ENCODE data around the gene SLC25A41. TPM values are rescaled to one million over a fixed set of nuclear protein-coding genes. Genes with fewer than 3 reads are reported as not detected.
"Not testable (repeated sequence)": the region's sequence is repeated elsewhere in the genome, so short reads cannot be mapped to it uniquely, and the experiment has no call there.

Gene SLC25A41
- total RNA-seq, 1 donor from 2014 or later = 0.10 TPM

GRCh38 chr19:6412061-6412446, 21.5 kb downstream of the SLC25A41 start:
- DNase-seq (ENCODE audit: low read depth) = no peak

DNA sequence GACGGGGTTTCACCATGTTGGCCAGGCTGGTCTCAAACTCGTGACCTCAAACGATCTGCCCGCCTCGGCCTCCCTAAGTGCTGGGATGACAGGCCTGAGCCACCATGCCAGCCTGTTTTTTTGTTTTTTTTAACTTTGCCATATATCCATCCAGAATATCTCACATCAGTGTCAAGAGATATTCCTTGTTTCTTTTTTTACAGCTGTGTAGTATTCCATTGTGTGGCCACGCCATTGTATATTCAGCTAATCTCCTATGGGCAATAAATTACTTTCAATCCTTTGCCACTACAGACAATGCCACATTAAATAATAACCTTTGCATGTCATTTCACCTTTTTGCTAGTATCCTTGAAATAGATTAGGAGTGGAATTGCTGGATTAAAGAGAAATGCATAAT, 24.2 kb downstream of the SLC25A41 start:
- no peak for DNase-seq (ENCODE audit: low read depth)

- no peak for DNase-seq (ENCODE audit: low read depth)
Observed at GRCh38 chr19:6406401-6406800, 27.2 kb downstream of the SLC25A41 start.

DNA sequence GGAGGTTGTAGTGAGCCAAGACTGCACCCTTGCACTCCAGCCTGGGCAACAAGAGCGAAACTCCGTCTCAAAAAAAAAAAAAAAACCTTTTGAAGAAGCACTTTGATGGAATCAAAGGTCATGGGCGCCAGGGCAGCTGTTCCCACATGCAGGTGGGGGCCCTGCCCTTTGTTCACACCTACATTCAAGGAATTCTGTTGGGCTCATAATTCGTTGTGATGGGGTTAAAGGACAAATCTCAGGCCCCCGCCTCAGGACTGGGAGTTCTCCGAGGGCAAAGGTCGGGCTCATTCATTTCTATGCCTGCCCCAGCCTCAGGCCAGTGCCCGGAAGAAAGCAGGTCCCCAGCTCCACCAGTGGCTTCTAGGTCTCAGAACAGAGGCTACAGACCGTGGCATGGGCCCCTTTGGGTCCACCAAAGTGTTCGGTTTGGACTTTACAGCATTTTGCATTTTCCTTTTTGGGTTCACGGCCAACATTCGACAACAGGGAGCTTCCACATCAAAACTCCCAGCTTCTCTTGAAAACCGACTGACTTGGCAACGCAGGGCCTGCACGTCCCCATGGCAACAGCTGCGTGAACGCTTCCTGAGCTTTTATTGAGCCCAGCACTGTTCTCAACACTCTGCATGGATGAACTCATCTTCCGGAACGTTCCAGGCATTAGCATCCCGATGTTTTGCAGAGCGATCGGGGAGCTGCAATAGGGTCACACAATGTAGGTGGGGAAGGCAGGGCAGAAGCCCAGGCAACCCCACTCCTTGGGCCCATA, 30.5 kb downstream of the SLC25A41 start:
- peak; percentile 47 for DNase-seq (ENCODE audit: low read depth)

DNA sequence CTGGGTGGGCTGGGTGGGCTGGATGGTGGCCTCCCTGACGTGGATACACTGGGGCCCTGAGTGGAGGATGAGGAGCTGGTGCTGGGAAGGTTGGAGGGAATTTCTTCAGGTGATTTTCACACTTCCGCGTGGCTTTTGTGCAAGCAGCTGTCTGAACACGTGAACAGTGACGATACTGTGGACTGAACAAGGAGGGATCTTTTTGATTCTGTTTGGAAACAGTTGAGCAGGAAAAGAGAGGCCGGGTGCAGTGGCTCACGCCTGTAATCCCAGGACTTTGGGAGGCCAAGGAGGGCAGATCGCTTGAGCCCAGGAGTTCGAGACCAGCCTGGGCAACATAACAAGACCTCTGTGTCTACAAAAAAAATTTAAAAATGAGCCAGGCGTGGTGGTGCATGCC, 31.5 kb downstream of the SLC25A41 start:
- no peak for DNase-seq (ENCODE audit: low read depth)

DNA sequence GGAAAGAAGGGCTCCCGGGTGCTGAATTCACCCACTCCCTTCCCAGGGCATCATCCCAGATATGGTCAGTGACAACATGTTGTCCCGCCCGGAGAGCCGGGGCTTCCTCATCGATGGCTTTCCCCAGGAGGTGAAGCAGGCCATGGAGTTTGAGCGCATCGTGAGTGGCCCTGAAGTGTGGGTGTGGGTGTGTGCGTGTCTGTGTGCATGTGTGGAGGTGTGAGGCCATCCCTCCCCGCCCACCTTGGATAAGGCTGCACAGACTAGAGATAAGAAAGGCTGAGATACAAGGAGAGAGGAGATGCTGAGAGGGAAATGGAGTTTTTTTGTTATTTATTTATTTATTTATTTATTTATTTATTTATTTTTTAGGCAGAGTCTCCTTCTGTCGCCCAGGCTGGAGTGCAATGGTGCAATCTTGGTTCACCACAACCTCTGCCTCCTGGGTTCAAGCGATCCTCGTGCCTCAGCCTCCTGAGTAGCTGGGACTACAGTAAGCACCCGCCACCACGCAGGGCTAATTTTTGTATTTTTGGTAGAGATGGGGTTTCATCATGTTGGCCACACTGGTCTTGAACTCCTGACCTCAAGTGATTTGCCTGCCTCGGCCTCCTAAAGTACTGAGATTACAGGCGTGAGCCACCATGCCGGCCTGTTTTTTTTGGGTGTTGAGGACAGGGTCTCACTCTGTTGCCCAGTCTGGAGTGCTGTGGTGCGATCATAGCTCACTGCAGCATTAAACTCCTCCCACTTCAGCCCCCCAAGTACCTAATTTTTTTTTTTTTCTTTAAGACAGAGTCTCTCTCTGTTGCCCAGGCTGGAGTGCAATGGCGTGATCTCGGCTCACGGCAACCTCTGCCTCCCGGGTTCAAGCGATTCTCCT, 33.3 kb downstream of the SLC25A41 start:
- DNase-seq (ENCODE audit: low read depth) = not testable (repeated sequence)

DNA sequence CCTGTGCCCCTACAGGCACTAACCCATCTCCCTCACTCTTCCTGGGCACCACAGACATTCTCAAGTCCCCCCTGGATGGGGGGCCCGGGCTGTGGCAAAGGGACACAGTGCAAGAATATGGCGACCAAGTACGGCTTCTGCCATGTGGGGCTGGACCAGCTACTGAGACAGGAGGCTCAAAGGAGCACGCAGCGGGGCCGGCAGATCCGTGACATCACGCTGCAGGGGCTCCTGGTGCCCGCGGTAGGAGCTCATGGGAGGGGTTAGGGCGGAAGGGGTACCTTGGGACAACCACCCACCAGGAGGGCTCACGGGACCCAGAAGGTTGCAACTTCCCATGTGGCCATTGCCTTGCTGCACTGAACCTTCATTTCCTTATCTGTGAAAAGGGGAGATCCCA, 37.3 kb downstream of the SLC25A41 start:
- no peak for DNase-seq (ENCODE audit: low read depth)

GRCh38 chr19:6394831-6395230, 38.7 kb downstream of the SLC25A41 start:
- no peak for DNase-seq (ENCODE audit: low read depth)

- no peak for DNase-seq (ENCODE audit: low read depth)
Observed at GRCh38 chr19:6393983-6394412, 39.6 kb downstream of the SLC25A41 start.

GRCh38 chr19:6393074-6393982, 40.2 kb downstream of the SLC25A41 start, which contains the start of gene GTF2F1:
Gene GTF2F1 (minus strand): TSS chr19:6393164. CDS start chr19:6392995, 169 bp downstream.
- peak; percentile 85 for DNase-seq (ENCODE audit: low read depth)

DNA sequence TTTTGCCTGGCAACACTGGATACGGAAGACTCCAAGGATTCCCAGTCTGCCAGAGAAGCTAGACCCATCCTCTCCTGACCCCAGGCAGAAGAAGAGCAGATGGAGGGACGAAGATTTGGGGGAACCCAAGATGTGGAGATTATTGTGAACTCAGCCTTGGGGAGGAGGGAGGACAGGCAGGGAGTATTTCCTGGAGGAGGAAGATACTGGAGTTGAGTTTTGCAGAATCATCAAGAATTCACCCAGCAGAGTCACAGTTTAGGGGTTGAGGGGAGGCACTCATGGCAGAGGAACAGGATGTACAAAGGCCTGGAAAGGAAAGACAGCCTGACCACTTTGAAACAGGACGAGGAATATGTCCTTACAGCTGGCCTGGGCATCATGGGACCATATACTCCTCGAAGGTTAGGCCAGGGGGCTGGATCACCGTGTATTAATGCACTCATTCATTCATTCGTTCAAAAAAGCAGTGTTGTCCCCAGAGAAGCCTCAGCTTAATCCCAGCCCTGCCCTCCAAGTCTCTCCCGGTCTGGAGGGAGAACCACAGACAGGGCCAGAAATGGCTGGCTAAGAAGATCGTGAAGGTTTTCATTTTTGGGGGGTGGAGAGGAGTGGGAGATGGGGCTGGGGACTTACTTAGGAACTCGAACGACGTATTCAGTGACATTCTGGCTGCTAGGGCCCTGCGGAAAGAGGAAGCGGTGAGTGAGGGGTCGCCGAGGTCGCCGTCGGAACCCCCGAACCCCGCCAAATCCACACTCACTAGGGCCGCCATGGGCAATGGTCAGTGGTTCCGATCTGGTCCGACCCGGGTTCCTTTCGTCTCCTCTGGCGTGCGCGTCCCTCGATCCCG, 41.1 kb downstream of the SLC25A41 start:
- no peak for DNase-seq (ENCODE audit: low read depth)

GRCh38 chr19:6387372-6387771, 46.2 kb downstream of the SLC25A41 start:
- no peak for DNase-seq (ENCODE audit: low read depth)

DNA sequence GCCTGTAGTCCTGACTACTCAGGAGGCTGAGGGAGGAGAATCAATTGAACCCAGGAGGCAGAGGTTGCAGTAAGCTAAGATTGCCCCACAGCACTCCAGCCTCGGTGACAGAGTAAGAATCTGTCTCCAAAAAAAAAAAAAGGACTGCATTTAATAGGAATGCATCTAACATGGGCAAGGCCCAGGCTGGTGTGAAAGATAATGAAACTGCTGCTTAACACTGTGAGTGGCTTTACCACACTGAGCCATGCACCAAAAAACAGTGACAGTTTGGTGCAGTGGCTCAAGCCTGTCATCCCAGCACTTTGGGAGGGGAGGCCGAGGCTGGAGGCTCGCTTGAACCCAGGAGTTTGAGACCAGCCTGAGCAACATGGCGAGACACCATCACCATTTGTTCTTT, 49.2 kb downstream of the SLC25A41 start:
- DNase-seq (ENCODE audit: low read depth) = no peak

DNA sequence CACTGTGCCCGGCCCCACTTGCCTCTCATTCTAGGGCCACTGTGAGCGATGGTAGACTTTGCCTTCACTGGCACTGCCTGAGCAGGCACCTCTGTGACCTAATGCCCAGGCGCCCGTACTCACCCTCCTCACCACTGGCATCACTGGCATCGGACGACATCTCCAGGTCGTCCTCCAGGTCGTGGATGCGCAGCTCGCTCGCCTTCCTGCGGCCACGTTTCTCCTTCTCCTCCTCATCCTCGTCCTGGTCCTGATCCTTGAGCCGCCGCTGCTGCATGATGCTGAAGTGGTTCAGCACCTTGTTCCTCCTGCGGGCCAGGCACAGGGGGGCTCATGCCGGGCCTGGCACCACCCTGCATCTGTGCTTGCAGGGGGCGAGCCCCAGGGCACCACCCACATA, 50.4 kb downstream of the SLC25A41 start:
- no peak for DNase-seq (ENCODE audit: low read depth)

- DNase-seq (ENCODE audit: low read depth) = no peak
Observed at GRCh38 chr19:6381030-6381750, 52.4 kb downstream of the SLC25A41 start.

DNA sequence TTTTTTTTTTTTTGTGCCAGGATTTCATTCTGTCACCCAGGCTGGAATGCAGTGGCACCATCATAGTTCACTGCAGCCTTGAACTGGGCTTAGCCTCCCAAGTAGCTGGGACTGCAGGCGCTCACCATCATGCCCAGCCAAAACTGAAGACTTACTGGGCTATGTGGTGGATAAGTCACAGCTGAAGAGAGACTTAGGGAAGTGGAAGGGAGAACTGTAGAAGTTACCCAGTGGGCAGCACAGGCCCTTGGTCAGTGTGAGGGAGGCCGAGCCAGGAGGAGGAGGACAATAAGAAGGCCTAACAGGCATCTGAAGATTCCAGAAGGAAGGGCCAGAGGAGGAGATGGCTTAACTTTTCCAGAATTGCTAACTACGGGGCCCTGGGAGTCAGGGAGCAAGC, 53.8 kb downstream of the SLC25A41 start:
- no peak for DNase-seq (ENCODE audit: low read depth)

DNA sequence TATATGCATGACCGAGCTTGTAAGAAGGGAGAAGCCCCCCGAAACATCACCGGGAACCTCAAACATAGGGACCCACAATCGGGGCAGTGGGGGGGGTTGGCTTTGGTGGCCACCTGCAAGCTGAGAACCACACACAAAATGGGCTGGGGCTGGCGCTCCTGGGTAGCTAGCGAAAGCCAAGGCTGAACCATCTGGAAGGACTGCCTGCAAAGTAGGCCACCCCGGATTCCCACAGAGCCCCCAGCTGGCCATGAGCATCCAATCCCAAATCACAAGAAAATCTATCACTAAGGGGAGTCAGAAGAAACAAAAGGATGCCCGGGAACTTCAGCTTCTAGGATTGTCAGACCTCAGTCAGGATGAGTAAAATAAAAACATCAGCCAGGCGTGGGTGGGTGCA, 55.1 kb downstream of the SLC25A41 start:
- no peak for DNase-seq (ENCODE audit: low read depth)

DNA sequence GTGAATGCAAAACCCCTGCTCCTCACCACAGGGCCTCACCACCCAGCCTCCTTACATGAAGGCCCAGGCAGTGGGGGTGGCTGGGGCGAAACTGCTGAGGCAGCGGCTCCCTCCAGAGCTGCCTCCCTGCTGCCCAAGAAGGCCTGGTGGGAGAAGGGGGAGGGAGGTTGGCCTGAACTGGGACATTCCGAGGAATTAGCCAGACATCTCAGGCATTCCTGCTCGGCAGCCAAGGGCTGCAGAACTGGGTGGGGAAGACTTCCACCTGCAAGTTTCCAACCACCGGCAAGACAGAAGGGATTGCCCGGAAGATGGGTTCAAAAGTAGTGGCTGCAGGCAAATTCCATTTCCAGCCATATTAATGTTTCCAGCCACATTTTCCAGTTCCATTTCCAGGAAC, 55.5 kb downstream of the SLC25A41 start:
- DNase-seq (ENCODE audit: low read depth) = peak; percentile 65

DNA sequence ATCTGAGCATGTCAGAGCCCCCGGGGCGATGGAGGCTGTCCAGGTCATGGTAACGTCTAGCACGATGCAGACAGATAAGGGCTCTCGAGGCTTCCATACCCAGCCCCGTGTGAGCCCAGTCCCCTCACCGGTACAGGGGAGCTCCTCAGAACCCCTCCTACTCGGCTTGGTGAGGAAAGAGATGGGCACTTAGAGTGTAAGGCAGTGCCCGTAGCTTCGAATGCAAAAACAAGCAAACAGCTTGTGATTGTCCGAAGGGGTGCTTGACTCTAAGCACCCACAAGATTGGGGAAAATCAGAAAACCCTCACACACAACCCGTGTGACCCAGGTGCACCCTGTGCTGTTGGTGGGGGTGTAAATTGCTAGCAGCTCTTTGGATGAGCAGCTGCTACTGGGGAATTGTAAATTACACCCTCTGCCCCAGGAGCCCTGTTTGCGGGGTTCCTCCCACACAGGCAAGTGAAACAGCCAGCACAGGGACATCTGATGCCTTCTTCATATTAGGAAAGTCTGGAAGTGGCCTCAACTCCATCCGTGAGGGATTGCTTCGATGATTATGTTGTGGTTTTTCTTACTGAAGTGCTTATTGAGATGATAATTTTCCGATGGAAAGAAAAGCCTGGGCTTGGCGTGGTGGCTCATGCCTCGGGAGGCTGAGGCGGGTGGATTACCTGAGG, 56.9 kb downstream of the SLC25A41 start:
- DNase-seq (ENCODE audit: low read depth) = no peak

All from renal cortical epithelial cell (primary cell).